Stimulated activated naive CD8-positive, alpha-beta T cell treated with anti-CD3 and anti-CD28 coated beads, Interleukin-15, amount 100 ng/mL, for 72 hours (primary cell): ENCODE results near the gene TLCD3B.

Experiments used
- ATAC-seq: fragments of 150-1000 bp; cut with Tn5 transposase; 2 replicates; pipeline ENCODE4 v1.10.0; 2021; ENCODE audit warnings: mild to moderate bottlenecking, moderate library complexity
- DNase-seq, 2 donors: peaks; one replicate each; pipeline ENCODE4 v3.0.0; 2021 to 2022
- H3K27ac Mint-ChIP-seq, 2 donors: one replicate each; pipeline ENCODE4 v1.8.0; 2022; ENCODE audit warnings: mild to moderate bottlenecking in 2 of 2, mixed read lengths in 2 of 2, moderate library complexity in 2 of 2
- H3K27me3 Mint-ChIP-seq: one replicate; pipeline ENCODE4 v1.8.0; 2022; ENCODE audit warnings: mixed read lengths
- H3K4me1 Mint-ChIP-seq: one replicate; pipeline ENCODE4 v1.8.0; 2022; ENCODE audit warnings: mild to moderate bottlenecking, mixed read lengths
- H3K4me3 Mint-ChIP-seq, 2 donors: one replicate each; pipeline ENCODE4 v1.8.0; 2022; ENCODE audit warnings: mild to moderate bottlenecking in 2 of 2, mixed read lengths in 2 of 2, moderate library complexity in 1 of 2
- H3K9me3 Mint-ChIP-seq, 2 donors: one replicate each; pipeline ENCODE4 v1.8.0; 2022; ENCODE audit warnings: mixed read lengths in 2 of 2

TLCD3B gene

GRCh38 chr16:29993191-29993902 is 37.7 kb downstream of the TLCD3B start:
- Mint-ChIP-seq H3K27ac (peak overlapping the region in 1 of 2 donors; percentile 56), H3K4me3 (peak overlapping the region in 1 of 2 donors; percentile 98), H3K4me1 (peaks cover 45% of the 10 kb centered on the region), H3K27me3 (no peaks in the 10 kb centered on the region), H3K9me3 (no peaks in the 10 kb centered on the region)
- DNase-seq, result no peak
- ATAC-seq, result no peak

GRCh38 chr16:29992344-29992967 is 38.6 kb downstream of the TLCD3B start:
- H3K4me1 Mint-ChIP-seq, result peaks cover 39% of the 10 kb centered on the region
- ATAC-seq (no peak), DNase-seq (no peak)
- H3K9me3 Mint-ChIP-seq, result no peaks in the 10 kb centered on the region
- no peaks in the 10 kb centered on the region for H3K27me3 Mint-ChIP-seq
- H3K4me3 Mint-ChIP-seq, result no peak overlapping the region
- peak overlapping the region in 1 of 2 donors; percentile 82 for H3K27ac Mint-ChIP-seq

GRCh38 chr16:29991571-29991904 is 39.5 kb downstream of the TLCD3B start:
- Mint-ChIP-seq H3K9me3 (no peaks in the 10 kb centered on the region), H3K4me1 (peaks cover 32% of the 10 kb centered on the region), H3K27me3 (no peaks in the 10 kb centered on the region), H3K4me3 (no peak overlapping the region), H3K27ac (peak overlapping the region in 1 of 2 donors; percentile 78)
- ATAC-seq (no peak), DNase-seq (no peak)

GRCh38 chr16:29990883-29991570 is 40.0 kb downstream of the TLCD3B start:
- no peak for ATAC-seq
- Mint-ChIP-seq H3K4me1 (peaks cover 28% of the 10 kb centered on the region), H3K4me3 (no peak overlapping the region), H3K27ac (no peak overlapping the region), H3K9me3 (no peaks in the 10 kb centered on the region), H3K27me3 (no peaks in the 10 kb centered on the region)
- DNase-seq, result no peak

GRCh38 chr16:29990034-29990433 is 41.0 kb downstream of the TLCD3B start:
- Mint-ChIP-seq H3K27me3 (no peaks in the 10 kb centered on the region), H3K4me3 (no peak overlapping the region), H3K27ac (no peak overlapping the region), H3K4me1 (peaks cover 20% of the 10 kb centered on the region), H3K9me3 (no peaks in the 10 kb centered on the region)
- DNase-seq, result no peak
- no peak for ATAC-seq

GRCh38 chr16:29989111-29989858 is 41.8 kb downstream of the TLCD3B start:
- H3K9me3 Mint-ChIP-seq, result no peaks in the 10 kb centered on the region
- no peak for DNase-seq
- no peaks in the 10 kb centered on the region for H3K27me3 Mint-ChIP-seq
- peaks cover 13% of the 10 kb centered on the region for H3K4me1 Mint-ChIP-seq
- H3K27ac Mint-ChIP-seq, result no peak overlapping the region
- ATAC-seq, result no peak
- H3K4me3 Mint-ChIP-seq, result no peak overlapping the region

- Mint-ChIP-seq H3K4me3 (no peak overlapping the region), H3K4me1 (peaks cover 5% of the 10 kb centered on the region), H3K9me3 (no peaks in the 10 kb centered on the region), H3K27ac (no peak overlapping the region), H3K27me3 (no peaks in the 10 kb centered on the region)
- ATAC-seq (no peak), DNase-seq (no peak)
Observed at GRCh38 chr16:29988346-29989075, 42.6 kb downstream of the TLCD3B start.

GRCh38 chr16:29987371-29988085 is 43.5 kb downstream of the TLCD3B start:
- no peaks in the 10 kb centered on the region for H3K9me3 Mint-ChIP-seq
- H3K27ac Mint-ChIP-seq, result no peak overlapping the region
- H3K4me1 Mint-ChIP-seq, result peaks cover 1% of the 10 kb centered on the region
- no peak for DNase-seq
- ATAC-seq, result no peak
- no peak overlapping the region for H3K4me3 Mint-ChIP-seq
- no peaks in the 10 kb centered on the region for H3K27me3 Mint-ChIP-seq

GRCh38 chr16:29986931-29987330 is 44.1 kb downstream of the TLCD3B start:
- H3K4me3 Mint-ChIP-seq, result no peak overlapping the region
- H3K27ac Mint-ChIP-seq, result peak overlapping the region; percentile 10 to 34
- no peak for ATAC-seq

GRCh38 chr16:29986231-29986630 is 44.8 kb downstream of the TLCD3B start:
- peak overlapping the region in 1 of 2 donors; percentile 23 for H3K27ac Mint-ChIP-seq
- DNase-seq, result no peak
- no peaks in the 10 kb centered on the region for H3K4me1 Mint-ChIP-seq
- no peak overlapping the region for H3K4me3 Mint-ChIP-seq
- H3K27me3 Mint-ChIP-seq, result no peaks in the 10 kb centered on the region
- H3K9me3 Mint-ChIP-seq, result no peaks in the 10 kb centered on the region
- no peak for ATAC-seq

More at GRCh38 chr16:29986931-29987330, 44.1 kb downstream of the TLCD3B start:
- H3K9me3 Mint-ChIP-seq, result no peaks in the 10 kb centered on the region
- DNase-seq, result no peak
- no peaks in the 10 kb centered on the region for H3K27me3 Mint-ChIP-seq
- no peaks in the 10 kb centered on the region for H3K4me1 Mint-ChIP-seq

- Mint-ChIP-seq H3K4me3 (no peak overlapping the region), H3K4me1 (no peaks in the 10 kb centered on the region), H3K27me3 (no peaks in the 10 kb centered on the region), H3K9me3 (no peaks in the 10 kb centered on the region), H3K27ac (no peak overlapping the region)
- no peak for DNase-seq
- no peak for ATAC-seq
Observed at GRCh38 chr16:29985271-29985811, 45.7 kb downstream of the TLCD3B start.

GRCh38 chr16:29984764-29985147 is 46.3 kb downstream of the TLCD3B start:
- no peak overlapping the region for H3K27ac Mint-ChIP-seq
- no peaks in the 10 kb centered on the region for H3K27me3 Mint-ChIP-seq
- no peaks in the 10 kb centered on the region for H3K9me3 Mint-ChIP-seq
- DNase-seq (no peak), ATAC-seq (no peak)
- H3K4me1 Mint-ChIP-seq, result no peaks in the 10 kb centered on the region
- H3K4me3 Mint-ChIP-seq, result no peak overlapping the region

GRCh38 chr16:29984137-29984763 is 46.8 kb downstream of the TLCD3B start:
- Mint-ChIP-seq H3K27ac (no peak overlapping the region), H3K4me1 (no peaks in the 10 kb centered on the region), H3K27me3 (no peaks in the 10 kb centered on the region), H3K4me3 (no peak overlapping the region), H3K9me3 (no peaks in the 10 kb centered on the region)
- no peak for DNase-seq
- ATAC-seq, result no peak
